Epithelial cell of esophagus (primary cell): ENCODE data around the gene MARK2.

Source experiments
- DNase-seq: peaks from one replicate; pipeline ENCODE4 v3.0.0; 2010; ENCODE audit warnings: low read depth
- H3K4me3 ChIP-seq: 2 replicates; pipeline ENCODE4 v1.5.1; 2011; ENCODE audit warnings: mild to moderate bottlenecking, low read length, control low read depth
- TF ChIP-seq, protein P1 (sequence below): IDR thresholded peaks from 2 replicates; pipeline ENCODE4 v1.5.1; 2011; ENCODE audit warnings: low read depth, mild to moderate bottlenecking, low read length, control low read depth, inconsistent platforms; ENCODE audit not compliant: insufficient read depth; ENCODE audit errors: missing control alignments

The MARK2 gene

DNA sequence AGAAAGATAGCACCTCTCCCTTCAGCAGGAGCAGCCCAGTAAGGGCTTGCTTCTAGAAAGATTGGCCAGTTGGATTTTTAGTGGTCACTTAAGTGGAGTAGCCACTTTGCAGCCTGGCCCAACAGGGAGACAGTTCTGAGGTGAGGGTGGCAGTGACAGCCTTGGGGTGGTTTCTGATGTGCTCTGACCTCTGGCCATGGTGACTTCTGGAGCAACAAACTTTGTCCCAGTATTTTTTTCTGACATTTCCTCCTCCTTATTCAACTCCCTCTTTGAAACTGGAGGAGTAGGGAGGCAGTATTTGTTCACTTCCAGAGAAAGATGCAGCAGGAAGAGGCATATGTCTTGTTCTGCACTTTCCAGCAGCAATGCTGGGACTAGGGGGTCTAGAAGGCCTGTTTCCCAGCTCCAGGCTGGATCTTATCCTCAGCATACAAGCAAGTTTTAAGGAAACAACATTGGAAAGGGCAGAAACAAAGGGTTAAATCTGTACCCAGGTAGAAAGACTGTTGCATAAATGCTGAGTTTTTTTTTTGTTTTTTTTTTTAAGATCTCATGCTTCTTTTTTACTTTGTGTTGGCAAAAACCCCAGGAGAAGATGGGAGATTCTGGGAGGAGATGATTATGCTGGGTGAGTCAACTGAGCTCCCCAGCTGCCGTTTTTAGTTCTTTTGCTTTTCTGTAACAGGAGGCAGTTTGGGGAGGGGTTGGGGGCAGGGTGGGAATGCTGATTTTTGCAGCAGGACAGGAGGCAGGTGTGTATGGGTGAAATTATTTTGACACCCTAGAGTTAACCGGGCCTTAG lies 40.9 kb downstream of the MARK2 start:
- DNase-seq: no peak
- H3K4me3 ChIP-seq: no peak overlapping the region
- TF ChIP-seq, protein P1, sequence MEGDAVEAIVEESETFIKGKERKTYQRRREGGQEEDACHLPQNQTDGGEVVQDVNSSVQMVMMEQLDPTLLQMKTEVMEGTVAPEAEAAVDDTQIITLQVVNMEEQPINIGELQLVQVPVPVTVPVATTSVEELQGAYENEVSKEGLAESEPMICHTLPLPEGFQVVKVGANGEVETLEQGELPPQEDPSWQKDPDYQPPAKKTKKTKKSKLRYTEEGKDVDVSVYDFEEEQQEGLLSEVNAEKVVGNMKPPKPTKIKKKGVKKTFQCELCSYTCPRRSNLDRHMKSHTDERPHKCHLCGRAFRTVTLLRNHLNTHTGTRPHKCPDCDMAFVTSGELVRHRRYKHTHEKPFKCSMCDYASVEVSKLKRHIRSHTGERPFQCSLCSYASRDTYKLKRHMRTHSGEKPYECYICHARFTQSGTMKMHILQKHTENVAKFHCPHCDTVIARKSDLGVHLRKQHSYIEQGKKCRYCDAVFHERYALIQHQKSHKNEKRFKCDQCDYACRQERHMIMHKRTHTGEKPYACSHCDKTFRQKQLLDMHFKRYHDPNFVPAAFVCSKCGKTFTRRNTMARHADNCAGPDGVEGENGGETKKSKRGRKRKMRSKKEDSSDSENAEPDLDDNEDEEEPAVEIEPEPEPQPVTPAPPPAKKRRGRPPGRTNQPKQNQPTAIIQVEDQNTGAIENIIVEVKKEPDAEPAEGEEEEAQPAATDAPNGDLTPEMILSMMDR: no peak

GRCh38 chr11:63880403-63880790 lies 41.5 kb downstream of the MARK2 start:
- DNase-seq: no peak
- no peak overlapping the region for H3K4me3 ChIP-seq
- TF ChIP-seq, protein P1: no peak

DNA sequence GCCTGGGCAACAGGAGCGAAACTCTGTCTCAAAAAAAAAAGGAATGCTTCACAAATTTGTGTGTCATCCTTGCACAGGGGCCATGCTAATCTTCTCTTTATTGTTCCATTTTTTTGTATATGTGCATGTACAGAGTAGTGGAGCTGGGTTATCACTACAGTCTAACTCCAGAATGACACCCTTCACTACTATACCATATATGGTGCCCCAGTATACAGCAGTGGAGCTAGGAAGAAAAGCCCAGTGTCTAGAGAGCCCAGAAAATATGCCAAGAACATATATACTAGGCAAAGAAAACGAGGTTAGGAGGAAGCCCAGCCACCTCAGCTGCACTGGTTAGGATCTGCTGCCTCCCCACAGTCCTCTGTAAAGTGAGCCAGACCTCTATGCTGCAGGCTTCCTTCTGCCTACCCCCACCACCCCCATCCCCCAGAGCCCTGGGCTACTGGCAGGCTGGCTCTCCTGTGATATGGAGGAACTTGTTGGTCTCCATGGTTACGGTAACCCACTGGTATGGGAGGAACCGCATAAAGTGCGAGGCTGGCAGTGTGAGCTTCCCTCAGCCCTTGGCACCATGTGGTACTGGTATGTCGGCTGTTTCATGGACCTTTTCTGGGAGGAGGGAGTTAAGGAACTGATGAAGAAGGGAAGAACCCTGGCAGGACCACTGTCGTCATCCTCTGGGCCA lies 43.8 kb downstream of the MARK2 start:
- TF ChIP-seq, protein P1: no peak
- DNase-seq: no peak
- no peak overlapping the region for H3K4me3 ChIP-seq

DNA sequence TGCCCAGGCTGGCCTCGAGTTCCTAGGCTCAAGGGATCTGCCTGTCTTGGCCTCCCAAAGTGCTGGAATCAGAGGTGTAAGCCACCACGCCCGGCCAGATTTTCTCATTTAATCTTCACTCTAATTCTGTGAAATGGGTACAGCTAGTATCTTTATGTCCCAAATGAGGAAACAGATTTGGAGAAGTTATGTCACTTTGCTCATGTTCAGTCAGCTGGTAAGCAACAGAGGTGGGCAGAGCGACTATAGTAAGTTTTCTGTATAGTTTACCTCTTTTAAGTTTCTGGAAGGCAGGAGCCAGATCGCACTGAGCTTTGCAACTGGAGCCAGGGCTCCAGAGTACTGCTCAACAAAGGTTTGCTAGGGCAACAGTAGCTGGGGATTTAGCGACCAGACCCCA lies 44.9 kb downstream of the MARK2 start:
- TF ChIP-seq, protein P1: no peak
- DNase-seq: no peak
- H3K4me3 ChIP-seq: no peak overlapping the region

DNA sequence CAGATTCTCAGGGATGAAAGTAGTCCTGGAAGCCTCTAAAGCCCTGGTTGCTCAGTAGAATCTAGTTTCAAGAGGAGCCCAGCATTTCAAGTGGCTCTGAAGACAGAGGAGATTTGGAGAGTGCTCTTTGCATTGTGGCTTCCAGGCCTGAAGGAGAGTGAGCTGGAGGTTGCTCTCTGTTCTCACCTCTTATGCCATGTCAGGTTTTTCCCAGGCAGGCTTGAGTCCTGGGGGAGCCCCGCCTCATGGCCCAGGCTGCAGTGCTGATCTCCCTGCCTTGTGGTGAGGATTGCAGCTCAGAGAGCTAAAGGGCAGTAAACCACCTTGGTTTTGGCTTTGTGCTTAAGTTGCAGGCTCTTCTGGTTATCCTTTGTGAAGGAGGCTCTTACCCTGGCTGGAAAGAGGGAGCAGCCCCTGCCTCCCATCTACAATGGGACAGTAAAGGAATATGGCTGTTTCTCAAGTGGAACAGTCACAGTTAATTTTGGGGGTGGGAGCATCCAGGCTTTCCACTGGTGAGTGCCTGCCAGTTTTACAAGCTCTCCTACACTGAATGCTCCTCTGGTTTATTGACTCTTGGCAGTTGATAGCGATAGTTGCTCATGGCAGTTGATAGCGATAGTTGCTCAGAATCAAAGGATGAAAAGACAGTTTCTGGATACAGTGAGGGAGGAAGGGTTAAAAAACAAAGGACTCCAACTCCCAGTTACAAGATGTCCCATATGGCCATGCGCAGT lies 45.5 kb downstream of the MARK2 start:
- H3K4me3 ChIP-seq: no peak overlapping the region
- TF ChIP-seq, protein P1: no peak
- no peak for DNase-seq

DNA sequence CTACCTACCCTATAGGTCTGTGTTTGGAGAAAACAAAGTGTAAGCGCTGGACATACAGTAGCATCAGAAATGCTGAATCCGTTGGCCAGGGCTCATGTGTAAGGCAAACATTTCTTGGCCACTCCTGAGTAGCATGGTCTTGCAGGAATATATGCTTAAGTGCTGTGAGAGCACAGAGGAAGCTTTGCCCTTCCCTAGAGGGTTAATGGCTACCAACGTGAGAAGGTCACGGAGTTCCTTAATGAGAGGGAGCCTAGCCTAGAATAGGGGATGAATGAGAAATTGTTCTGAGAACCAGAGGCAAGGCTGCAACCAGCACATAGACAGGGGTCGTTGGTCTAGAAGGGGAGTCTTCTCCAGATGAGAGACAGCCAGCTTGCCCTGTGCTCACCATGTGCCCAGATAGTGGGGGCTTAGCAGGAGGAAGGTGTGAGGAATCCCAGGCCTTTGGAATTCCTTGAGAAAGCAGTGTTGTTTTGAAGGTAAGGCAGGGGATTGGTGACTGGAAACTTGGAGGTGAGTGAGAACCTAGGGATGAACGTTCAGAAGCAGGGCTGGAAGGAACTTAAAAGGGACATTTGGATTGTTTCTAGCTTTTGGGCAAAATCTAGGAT lies 48.6 kb downstream of the MARK2 start:
- no peak for DNase-seq
- no peak overlapping the region for H3K4me3 ChIP-seq
- TF ChIP-seq, protein P1: no peak
